H1 (cell line): Measurements from ENCODE around the gene GIMAP2. TPM values are rescaled to one million over a fixed set of nuclear protein-coding genes. Genes with fewer than 3 reads are reported as not detected.

Experiments
- CTCF ChIA-PET: fragments of 300-600 bp; sonication (Branson Sonifier 250); formaldehyde crosslinking; loops from one replicate; lab custom pipeline; 2021; ENCODE audit not compliant: partially characterized antibody; lab: Charles Lee
- POLR2A ChIA-PET: fragments of 300-600 bp; sonication (Branson Sonifier 250); formaldehyde crosslinking; loops from one replicate; lab custom pipeline; 2021; ENCODE audit warnings: inconsistent platforms; ENCODE audit not compliant: partially characterized antibody; lab: Charles Lee
- DNase-seq, 2 experiments: peaks; one replicate each; pipeline versions ENCODE4 v3.0.0 to v3.0.0-alpha.2; 2010 to 2022; ENCODE audit warnings: low spot score in 2 of 2, low read depth in 1 of 2, mixed read lengths in 1 of 2
- FAIRE-seq: peaks from 2 replicates; lab custom pipeline; 2011; peaks lifted over from hg19 to GRCh38; lab: Jason Lieb, UNC
- H2AFZ ChIP-seq: 2 replicates; pipeline ENCODE4 v1.8.1; 2012; ENCODE audit warnings: low read length, inconsistent platforms
- H2AK5ac ChIP-seq: 2 replicates; pipeline ENCODE4 v1.6.1; 2013; ENCODE audit warnings: low read depth, low read length
- H2BK120ac ChIP-seq: replicated peaks from 2 replicates; pipeline ENCODE3; 2013; ENCODE audit warnings: low read depth, low read length, inconsistent platforms
- H2BK12ac ChIP-seq: 2 replicates; pipeline ENCODE4 v1.6.1; 2013; ENCODE audit warnings: low read depth, low read length
- H2BK15ac ChIP-seq: 2 replicates; pipeline ENCODE4 v1.6.1; 2013; ENCODE audit warnings: low read length
- H2BK20ac ChIP-seq: 2 replicates; pipeline ENCODE4 v1.6.1; 2013; ENCODE audit warnings: low read length
- H2BK5ac ChIP-seq: 2 replicates; pipeline ENCODE4 v1.6.1; 2013; ENCODE audit warnings: low read depth, low read length
- H3K14ac ChIP-seq: 2 replicates; pipeline ENCODE4 v1.6.1; 2013; ENCODE audit warnings: inconsistent platforms; ENCODE audit not compliant: insufficient read length
- H3K18ac ChIP-seq: 2 replicates; pipeline ENCODE4 v1.6.1; 2013; ENCODE audit warnings: low read length; ENCODE audit errors: extremely low read depth
- H3K23ac ChIP-seq: 2 replicates; pipeline ENCODE4 v1.6.1; 2013; ENCODE audit warnings: inconsistent platforms; ENCODE audit not compliant: insufficient read length
- H3K23me2 ChIP-seq: 2 replicates; pipeline ENCODE4 v1.6.1; 2013; ENCODE audit warnings: low read depth, low read length
- H3K27ac ChIP-seq: 2 replicates; pipeline ENCODE4 v1.6.1; 2011; ENCODE audit warnings: low read depth, low read length, inconsistent platforms
- H3K27me3 ChIP-seq, 4 experiments: replicated peaks in 1 of 4; 1 replicate in 1 of 4; 2 replicates in 3 of 4; pipeline versions ENCODE4 v1.6.1 to v1.8.1; 2011 to 2013; ENCODE audit warnings: low read length in 3 of 4, mild to moderate bottlenecking in 3 of 4, inconsistent platforms in 2 of 4, mixed read lengths in 2 of 4, moderate library complexity in 1 of 4; ENCODE audit not compliant: control insufficient read depth in 3 of 4, insufficient read depth in 3 of 4; ENCODE audit errors: extremely low read depth in 1 of 4
- H3K36me3 ChIP-seq, 4 experiments: 2 replicates each; pipeline versions ENCODE4 v1.6.1 to v1.8.1; 2011 to 2013; ENCODE audit warnings: mild to moderate bottlenecking in 4 of 4, low read length in 3 of 4, moderate library complexity in 2 of 4, control low read depth in 1 of 4, inconsistent platforms in 1 of 4; ENCODE audit not compliant: insufficient read depth in 4 of 4, control insufficient read depth in 2 of 4
- H3K4ac ChIP-seq: replicated peaks from 2 replicates; pipeline ENCODE3; 2013; ENCODE audit warnings: low read length, low read depth, mixed read lengths, inconsistent platforms; ENCODE audit not compliant: insufficient read length
- H3K4me1 ChIP-seq, 4 experiments: replicated peaks in 1 of 4; 1 replicate in 1 of 4; 2 replicates in 3 of 4; pipeline versions ENCODE4 v1.6.1 to v1.8.1; 2011 to 2013; ENCODE audit warnings: low read length in 3 of 4, inconsistent platforms in 2 of 4, mixed read lengths in 1 of 4; ENCODE audit not compliant: insufficient read depth in 4 of 4, control insufficient read depth in 3 of 4
- H3K4me2 ChIP-seq, 2 experiments: 2 replicates each; pipeline versions ENCODE4 v1.6.1 to v1.8.1; 2011 to 2013; ENCODE audit warnings: low read depth in 2 of 2, low read length in 2 of 2, control low read depth in 1 of 2, inconsistent platforms in 1 of 2, mild to moderate bottlenecking in 1 of 2; ENCODE audit not compliant: insufficient read depth in 1 of 2
- H3K4me3 ChIP-seq, 4 experiments: fragments of 200-600, 300-600 bp in 1 of 4; sonication (generic), shearing (Covaris generic), sonication (Bioruptor Twin) in 1 of 4; 2 replicates each; pipeline versions ENCODE4 v1.5.1 to v1.8.1; 2011 to 2016; ENCODE audit warnings: low read length in 4 of 4, low read depth in 3 of 4, control low read depth in 2 of 4, inconsistent platforms in 2 of 4, mild to moderate bottlenecking in 2 of 4, mixed read lengths in 1 of 4, moderate library complexity in 1 of 4; ENCODE audit not compliant: insufficient read depth in 2 of 4; ENCODE audit errors: extremely low read depth in 1 of 4
- H3K56ac ChIP-seq: replicated peaks from 2 replicates; pipeline ENCODE3; 2013; ENCODE audit warnings: low read depth, mild to moderate bottlenecking, mixed read lengths, low read length, inconsistent platforms; ENCODE audit not compliant: insufficient read length
- H3K79me1 ChIP-seq: 2 replicates; pipeline ENCODE4 v1.6.1; 2013; ENCODE audit warnings: low read depth, low read length, control low read depth
- H3K79me2 ChIP-seq, 2 experiments: 2 replicates each; pipeline versions ENCODE4 v1.6.1 to v1.8.1; 2012 to 2013; ENCODE audit warnings: low read length in 2 of 2, mild to moderate bottlenecking in 2 of 2, inconsistent platforms in 1 of 2; ENCODE audit not compliant: insufficient read depth in 2 of 2, control insufficient read depth in 1 of 2
- H3K9ac ChIP-seq, 4 experiments: replicated peaks in 1 of 4; 1 replicate in 1 of 4; 2 replicates in 3 of 4; pipeline versions ENCODE4 v1.6.1 to v1.8.1; 2011 to 2013; ENCODE audit warnings: low read depth in 3 of 4, low read length in 3 of 4, control low read depth in 2 of 4, mild to moderate bottlenecking in 2 of 4, moderate library complexity in 2 of 4, inconsistent platforms in 1 of 4; ENCODE audit errors: extremely low read depth in 1 of 4
- H3K9me3 ChIP-seq, 2 experiments: 2 replicates each; pipeline versions ENCODE4 v1.6.1 to v1.8.1; 2012 to 2013; ENCODE audit warnings: mild to moderate bottlenecking in 2 of 2, moderate library complexity in 2 of 2, control low read depth in 1 of 2, inconsistent platforms in 1 of 2, low read depth in 1 of 2, low read length in 1 of 2, mixed read lengths in 1 of 2; ENCODE audit not compliant: insufficient read depth in 2 of 2
- H4K20me1 ChIP-seq, 2 experiments: replicated peaks in 1 of 2; 2 replicates each; pipeline versions ENCODE3 to v1.8.1; 2011 to 2013; ENCODE audit warnings: inconsistent platforms in 2 of 2, low read length in 2 of 2, mild to moderate bottlenecking in 1 of 2; ENCODE audit not compliant: insufficient read depth in 2 of 2, control insufficient read depth in 1 of 2
- H4K5ac ChIP-seq: 2 replicates; pipeline ENCODE4 v1.6.1; 2013; ENCODE audit warnings: low read length, low read depth, mixed read lengths, inconsistent platforms; ENCODE audit not compliant: insufficient read length
- H4K8ac ChIP-seq: 2 replicates; pipeline ENCODE4 v1.8.0; 2013; ENCODE audit warnings: mild to moderate bottlenecking, moderate library complexity, low read length, inconsistent platforms; ENCODE audit not compliant: insufficient read depth; ENCODE audit errors: extremely low read depth
- H4K91ac ChIP-seq: replicated peaks from 2 replicates; pipeline ENCODE3; 2013; ENCODE audit warnings: low read length, mixed read lengths, inconsistent platforms; ENCODE audit not compliant: insufficient read length
- JUN ChIP-seq: IDR thresholded peaks from 2 replicates; pipeline ENCODE4 v1.6.1; 2011; ENCODE audit warnings: low read depth, mild to moderate bottlenecking, improper control_type of control experiment, low read length
- PHF8 ChIP-seq: fragments of 200-600 bp; sonication (generic); conservative IDR thresholded peaks from 2 replicates; pipeline ENCODE4 v1.7.1; 2012; ENCODE audit warnings: low read depth, mild to moderate bottlenecking, inconsistent platforms, low read length, moderate library complexity
- RAD21 ChIP-seq, 2 experiments: IDR thresholded peaks in 1 of 2; conservative IDR thresholded peaks in 1 of 2; 2 replicates each; pipeline ENCODE4 v1.6.1; 2011; ENCODE audit warnings: low read depth in 2 of 2, low read length in 2 of 2, improper control_type of control experiment in 1 of 2, inconsistent platforms in 1 of 2, mild to moderate bottlenecking in 1 of 2, moderate library complexity in 1 of 2
- RNF2 ChIP-seq: fragments of 200-900, 300-1000 bp; sonication (generic); IDR thresholded peaks from 2 replicates; pipeline ENCODE4 v1.7.1; 2016; ENCODE audit warnings: borderline replicate concordance, low read depth, mild to moderate bottlenecking, antibody characterized with exemption, low read length; ENCODE audit not compliant: poor library complexity, severe bottlenecking; ENCODE audit errors: missing control alignments
- RXRA ChIP-seq: IDR thresholded peaks from 2 replicates; pipeline ENCODE4 v1.6.1; 2011; ENCODE audit warnings: low read depth, mild to moderate bottlenecking, low read length, moderate library complexity; ENCODE audit not compliant: insufficient read depth
- SAP30 ChIP-seq: fragments of 300-600 bp; sonication (generic); IDR thresholded peaks from 2 replicates; pipeline ENCODE4 v1.7.1; 2012; ENCODE audit warnings: low read length, moderate library complexity, mild to moderate bottlenecking, inconsistent platforms; ENCODE audit not compliant: insufficient read depth, insufficient replicate concordance
- SIX5 ChIP-seq: IDR thresholded peaks from 2 replicates; pipeline ENCODE4 v1.6.1; 2011; ENCODE audit warnings: mild to moderate bottlenecking, low read depth, low read length
- TAF1 ChIP-seq: IDR thresholded peaks from 2 replicates; pipeline ENCODE4 v1.6.1; 2011; ENCODE audit warnings: mild to moderate bottlenecking, low read depth, low read length
- TEAD4 ChIP-seq: IDR thresholded peaks from 2 replicates; pipeline ENCODE4 v1.6.1; 2012; ENCODE audit warnings: low read depth, low read length, inconsistent platforms, mixed read lengths
- USF2 ChIP-seq: IDR thresholded peaks from 2 replicates; pipeline ENCODE4 v1.6.1; 2011; ENCODE audit warnings: low read length, improper control_type of control experiment
- ZNF274 ChIP-seq: IDR thresholded peaks from 2 replicates; pipeline ENCODE4 v1.7.0; 2012; ENCODE audit warnings: low read length, borderline replicate concordance; ENCODE audit errors: extremely low read depth
- WGBS, 2 experiments: shearing (Covaris generic) in 1 of 2; methylation state at CpG; one replicate each; pipeline versions ENCODE4 v1.1.6 to v1.1.7; 2013 to 2015; ENCODE audit warnings: low lambda C conversion rate in 2 of 2, mixed read lengths in 2 of 2, inconsistent platforms in 1 of 2, low coverage in 1 of 2, missing lambda C conversion rate in 1 of 2; ENCODE audit not compliant: insufficient replicate concordance in 2 of 2, insufficient coverage in 1 of 2, insufficient read length in 1 of 2; ENCODE audit errors: extremely low coverage in 1 of 2, missing lambda C conversion rate in 1 of 2; 5-methylcytosine and 5-hydroxymethylcytosine counted together
- polyA plus RNA-seq, 7 experiments: library from polyadenylated mRNA; depleted of rRNA in 3 of 7; stranded (reverse) in 5 of 7; unstranded in 2 of 7; fragments of >200 nt in 5 of 7; fragments of 200-250 nt in 2 of 7; gene quantifications; 1 replicate in 5 of 7; 2 replicates in 1 of 7; 4 replicates in 1 of 7; pipeline versions ENCODE4 v1.2.1 to v1.2.3, GENCODE V29; 2011 to 2013; ENCODE audit warnings: missing spikeins in 2 of 7, mixed read lengths in 2 of 7
- total RNA-seq: library from RNA; stranded (reverse); fragmentation: NEBNext Ultra II Directional; extraction: Animal tissue kit (Norgen Biotek cat#: 25700); gene quantifications from 2 replicates; pipeline ENCODE4 v1.2.1, GENCODE V29; 2021

The GIMAP2 gene
- total and polyA plus RNA-seq, 2 of the 8 experiments (the other 6 are each of a cell fraction or from before 2014, with no cell fraction given): not detected

- Histone ChIP-seq H3K4me1 (no peaks in the 10 kb centered on the region), H3K56ac (no peak overlapping the region), H3K9ac (no peak overlapping the region), H3K4me2 (no peak overlapping the region), H3K79me1 (no peaks in the 10 kb centered on the region), H3K4me3 (no peak overlapping the region), H4K91ac (no peak overlapping the region), H3K27me3 (peaks cover 0 to 2% (median 0%) of the 10 kb centered on the region in 4 experiments; a peak in 3 of 7 replicates), H3K79me2 (no peaks in the 10 kb centered on the region), H3K9me3 (peaks cover 0 to 3% of the 10 kb centered on the region in 2 experiments; a peak in 1 of 4 replicates), H3K27ac (no peak overlapping the region), H3K4ac (no peak overlapping the region), H3K36me3 (no peaks in the 10 kb centered on the region), H3K18ac (no peak overlapping the region), H2BK20ac (no peak overlapping the region), H4K20me1 (no peaks in the 10 kb centered on the region), H2BK12ac (no peak overlapping the region), H3K23ac (no peak overlapping the region), H2BK5ac (no peak overlapping the region), H3K14ac (no peak overlapping the region), H2BK15ac (no peak overlapping the region), H2AK5ac (no peak overlapping the region), H4K5ac (no peak overlapping the region), H4K8ac (no peak overlapping the region), H2AFZ (no peak overlapping the region), H2BK120ac (no peak overlapping the region), H3K23me2 (no peaks in the 10 kb centered on the region)
- no peak for DNase-seq
- ChIA-PET CTCF (no interaction called here), POLR2A (no interaction called here)
- FAIRE-seq: no peak
- WGBS, 2 experiments: 86% methylated on average over 4 of the region's 4 CpGs; no CpG with 5 or more reads in 1 of the 2 experiments
- no peak for TF ChIP-seq TAF1
- no peak for TF ChIP-seq RNF2
- TF ChIP-seq SIX5: no peak
- TF ChIP-seq PHF8: no peak
- TF ChIP-seq TEAD4: no peak
- TF ChIP-seq RAD21 (IDR thresholded peaks at IDR 0.05 in 1 of 2, conservative IDR thresholded peaks at IDR 0.05 in 1 of 2; ENCODE audit: low read depth in 2 of 2, low read length in 2 of 2): no peak
- no peak for TF ChIP-seq JUN
- TF ChIP-seq USF2: no peak
- no peak for TF ChIP-seq ZNF274
- TF ChIP-seq SAP30: no peak
- TF ChIP-seq RXRA: no peak
These were observed 21.6 kb upstream of the GIMAP2 start for GRCh38 chr7:150663802-150664494.
